NOMO-1 (cell line): ENCODE data around the gene SLCO3A1.

Experiments
- DNase-seq, 2 experiments: peaks; one replicate each; lab custom pipeline; 2025; ENCODE audit not compliant: unreplicated experiment in 2 of 2; lab: John Stamatoyannopoulos, UW

SLCO3A1 gene

DNA sequence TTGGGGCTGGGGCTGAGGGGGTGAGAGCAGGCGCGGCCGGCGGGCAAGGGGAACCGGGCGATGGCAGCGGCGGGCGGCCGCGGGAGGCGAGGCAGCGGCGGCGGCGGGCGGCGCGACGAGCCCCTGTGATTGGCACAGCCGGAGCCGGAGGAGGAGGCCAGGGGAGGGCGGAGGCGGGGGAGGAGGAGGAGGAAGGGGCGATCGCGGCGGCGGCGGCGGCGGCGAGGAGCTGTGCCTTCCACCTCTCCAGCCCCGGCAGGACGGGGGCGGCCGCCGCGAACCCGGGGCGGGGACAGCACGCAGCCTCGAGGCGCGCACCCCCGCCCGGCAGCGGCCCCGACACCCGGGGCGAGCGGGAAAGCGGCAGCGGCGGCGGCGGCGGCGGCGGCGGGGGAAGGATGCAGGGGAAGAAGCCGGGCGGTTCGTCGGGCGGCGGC is at the start of gene SLCO3A1:
TSS of gene SLCO3A1 (plus strand) at position 198 of the 437 bp plus-strand sequence.
- DNase-seq: peak; percentile 45 to 71

DNA sequence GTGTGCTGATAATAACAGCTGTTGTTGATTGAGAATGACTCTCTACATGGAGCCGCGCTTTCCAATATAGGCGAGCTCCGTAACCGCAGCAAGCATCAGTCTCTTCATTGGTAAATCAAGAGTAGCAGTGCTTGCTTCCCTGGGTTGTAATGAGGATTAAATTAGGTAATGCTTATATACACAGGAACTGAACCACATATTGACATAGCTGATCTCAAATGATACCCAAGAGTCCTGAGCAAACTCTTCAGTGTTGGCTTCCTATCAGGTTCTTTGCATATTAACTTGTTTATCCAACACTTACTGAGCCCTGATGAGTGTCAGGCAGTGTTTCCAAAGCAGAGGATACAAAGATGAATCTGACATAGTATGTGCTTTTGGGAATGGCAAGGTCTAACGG is 46.4 kb upstream of the SLCO3A1 start:
- DNase-seq: no peak

GRCh38 chr15:91813924-91814323 is 39.6 kb upstream of the SLCO3A1 start:
- no peak for DNase-seq

DNA sequence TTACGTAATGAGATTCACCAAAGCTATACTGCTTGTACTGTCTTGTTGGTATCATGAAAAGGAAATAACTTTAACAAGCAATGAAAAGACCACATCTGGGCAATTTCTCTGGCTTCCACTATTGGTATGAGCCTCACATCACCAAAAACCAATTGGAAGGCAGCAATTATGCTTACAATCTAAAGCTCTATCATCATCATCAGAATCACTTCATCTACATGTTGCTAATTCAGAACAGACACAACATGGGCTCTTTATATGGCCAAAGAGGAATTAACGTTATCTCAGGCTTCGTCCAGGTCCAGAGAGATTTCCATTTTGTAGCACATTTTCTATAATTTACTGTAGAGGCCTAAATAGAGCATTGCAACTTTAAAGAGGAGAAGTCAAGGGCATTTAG is 36.6 kb upstream of the SLCO3A1 start:
- no peak for DNase-seq

GRCh38 chr15:91821458-91821857 is 32.0 kb upstream of the SLCO3A1 start:
- no peak for DNase-seq

GRCh38 chr15:91824256-91824655 is 29.3 kb upstream of the SLCO3A1 start:
- DNase-seq: no peak

- no peak for DNase-seq
These were observed 27.1 kb upstream of the SLCO3A1 start for GRCh38 chr15:91826443-91826842.

DNA sequence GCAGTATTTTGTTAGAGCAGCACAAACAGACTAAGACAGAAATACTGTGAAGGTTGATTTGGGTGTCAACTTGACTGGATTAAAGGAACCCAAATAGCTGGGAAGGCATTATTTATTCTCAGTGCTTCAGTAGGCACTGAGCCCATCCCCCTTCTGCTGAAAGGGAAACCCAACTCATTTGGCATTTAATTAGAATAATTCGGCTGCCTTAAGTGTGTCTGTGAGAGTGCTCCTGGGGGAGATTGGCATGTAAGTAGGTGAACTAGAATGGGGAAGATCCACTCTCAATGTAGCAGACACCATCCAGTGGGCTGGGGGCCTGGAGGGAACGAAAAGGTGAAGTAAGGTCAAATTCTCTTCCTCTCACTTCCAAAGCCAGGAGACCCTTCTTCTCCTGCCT is 20.5 kb upstream of the SLCO3A1 start:
- DNase-seq: no peak

- DNase-seq: no peak
These were observed 13.6 kb upstream of the SLCO3A1 start for GRCh38 chr15:91839867-91840266.

- no peak for DNase-seq
These were observed 11.6 kb upstream of the SLCO3A1 start for GRCh38 chr15:91841861-91842260.

GRCh38 chr15:91844341-91844740 is 9.2 kb upstream of the SLCO3A1 start:
- no peak for DNase-seq

GRCh38 chr15:91844928-91845327 is 8.6 kb upstream of the SLCO3A1 start:
- no peak for DNase-seq

DNA sequence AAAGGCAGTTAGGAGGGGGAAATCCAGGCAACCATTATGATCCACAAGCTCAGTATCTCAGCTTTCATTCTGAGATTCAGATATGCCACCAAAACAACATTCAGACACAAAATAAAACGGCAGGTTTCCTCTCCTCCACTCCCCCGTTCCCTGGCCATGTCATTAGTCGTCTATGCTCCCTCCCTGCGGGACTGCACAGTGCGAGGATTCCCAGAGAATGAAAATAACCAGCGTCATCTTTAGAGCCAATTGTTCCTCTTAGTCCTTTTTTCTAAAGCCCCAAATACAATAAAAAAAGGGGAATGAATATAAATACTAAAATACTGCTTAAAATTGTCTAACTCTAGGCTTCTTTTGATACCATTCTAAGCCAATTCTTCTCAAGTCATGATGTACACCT is 7.8 kb upstream of the SLCO3A1 start:
- no peak for DNase-seq

GRCh38 chr15:91849180-91849579 is 4.3 kb upstream of the SLCO3A1 start:
- no peak for DNase-seq

DNA sequence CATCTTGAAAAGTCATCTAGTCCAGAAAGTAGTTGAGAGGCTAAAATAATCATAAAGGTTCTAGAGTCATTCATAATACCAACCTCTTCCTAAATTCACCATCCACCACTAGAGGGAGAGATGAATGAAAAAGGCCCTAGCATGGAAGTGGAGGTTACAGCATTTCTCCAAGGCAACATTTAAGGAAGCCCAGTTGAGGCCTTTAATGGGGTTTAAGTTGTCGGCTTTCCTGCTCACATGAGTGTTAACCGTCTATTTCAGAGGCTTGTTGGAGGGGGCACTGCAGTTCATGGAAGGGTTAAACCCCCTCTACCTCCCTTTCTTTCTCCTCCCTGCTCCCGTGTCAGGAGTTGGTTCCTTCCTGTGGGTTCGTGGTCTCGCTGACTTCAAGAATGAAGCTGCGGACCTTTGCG is 3.8 kb upstream of the SLCO3A1 start:
- peak; percentile 71 to 82 for DNase-seq

DNA sequence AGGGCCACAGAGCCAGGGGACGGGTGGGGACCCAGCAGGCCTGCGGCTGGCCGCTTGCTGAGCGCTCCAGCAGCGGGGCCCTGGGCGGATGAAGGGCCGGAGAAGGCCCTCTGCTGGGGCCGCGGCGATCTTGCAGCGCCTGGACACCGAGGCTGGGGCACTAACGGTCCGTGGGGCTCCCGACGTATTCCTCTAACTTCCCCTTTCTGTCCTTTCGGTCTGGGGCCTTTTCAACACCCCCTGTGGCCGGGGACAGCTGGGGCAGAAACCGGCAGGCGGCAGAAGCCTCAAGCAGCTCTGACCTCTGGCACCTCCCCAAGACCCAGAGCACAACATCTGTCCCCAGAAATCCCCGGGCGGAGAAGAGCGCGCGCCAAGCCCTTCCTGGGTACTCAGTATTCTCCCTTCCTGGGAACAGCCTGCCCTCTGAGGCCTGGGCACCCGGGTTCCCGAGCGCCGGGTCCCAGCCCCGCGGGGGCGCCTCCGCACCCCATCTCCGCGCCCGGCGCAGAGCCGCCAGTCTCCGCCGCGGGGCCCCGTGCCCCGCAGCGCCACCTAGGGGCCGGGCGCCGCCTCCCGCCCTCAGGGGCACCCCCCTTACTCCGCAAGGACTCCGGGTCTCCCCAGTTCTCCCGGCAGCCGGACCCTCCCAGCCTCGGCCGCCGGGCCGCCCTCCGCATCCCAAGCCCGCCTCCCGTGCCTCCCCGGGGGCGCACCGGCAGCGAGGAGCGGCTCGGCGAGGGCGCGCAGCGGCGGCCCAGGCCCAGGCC is 582 bp upstream of the SLCO3A1 start:
- DNase-seq: peak; percentile 86 to 88

GRCh38 chr15:91853948-91854638 is 585 bp downstream of the SLCO3A1 start:
- peak in 1 of 2 experiments; percentile 27 for DNase-seq

DNA sequence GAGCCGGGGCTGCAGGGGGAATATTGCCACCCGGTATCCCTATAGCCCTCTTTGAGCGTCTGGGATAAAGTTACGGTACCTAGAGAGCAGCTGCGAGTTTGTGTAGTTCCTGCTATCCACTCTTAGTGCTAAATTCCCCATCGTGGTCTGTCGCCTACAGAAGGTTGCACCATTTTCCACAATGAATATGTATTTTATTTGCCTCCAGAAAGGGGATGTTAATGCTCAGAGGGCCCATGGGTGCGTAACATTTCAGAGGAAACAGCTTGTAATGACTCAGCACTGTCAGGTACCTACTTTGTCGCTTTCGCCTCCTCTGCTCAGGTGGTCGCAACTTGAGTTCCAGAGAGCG is 1.1 kb downstream of the SLCO3A1 start:
- peak; percentile 50 to 83 for DNase-seq

- DNase-seq: peak in 1 of 2 experiments; percentile 22
These were observed 1.7 kb downstream of the SLCO3A1 start for GRCh38 chr15:91855241-91855640.

DNA sequence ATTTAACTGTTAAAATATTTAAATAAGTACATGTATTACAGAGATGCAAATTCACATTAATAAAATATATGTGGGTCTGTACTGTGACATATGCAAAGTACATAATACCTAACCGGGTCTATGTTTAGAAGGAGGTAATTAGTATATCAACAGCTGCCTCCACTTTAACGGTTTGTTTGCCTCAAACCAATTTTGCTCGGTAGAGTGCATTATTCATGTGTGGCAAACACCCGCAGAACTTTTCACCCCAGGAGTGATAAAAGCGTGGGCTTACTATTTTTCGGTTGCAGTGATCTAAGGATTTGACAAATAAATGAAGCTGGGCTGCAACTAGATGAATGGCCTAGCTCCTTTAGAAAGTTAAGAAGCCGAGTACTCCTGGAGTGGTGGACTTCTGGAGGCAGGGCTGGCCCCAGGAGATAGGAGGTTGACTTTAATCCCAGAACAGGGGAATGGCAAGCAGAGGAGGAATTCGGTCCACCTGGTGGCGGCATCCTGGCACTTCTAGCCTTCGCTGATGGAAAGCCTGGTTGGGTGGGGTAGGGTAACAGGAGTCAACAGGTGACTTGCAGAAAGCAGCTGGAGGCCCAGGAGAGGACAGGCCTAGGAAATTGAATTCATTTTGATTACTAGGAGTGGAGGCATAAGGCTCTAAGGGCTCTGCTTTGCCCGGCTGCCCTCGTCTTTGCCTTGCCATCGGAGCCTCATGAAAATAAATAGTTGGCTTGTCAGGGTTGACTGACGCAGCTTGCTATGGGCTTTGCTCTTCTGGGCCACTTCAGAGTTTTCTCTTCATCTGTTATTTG is 2.4 kb downstream of the SLCO3A1 start:
- no peak for DNase-seq

GRCh38 chr15:91857224-91857585 is 3.7 kb downstream of the SLCO3A1 start:
- no peak for DNase-seq
